KG1 (cell line): ENCODE measurements around the gene PCGF2.
A peak's percentile ranks its signal among the peaks of the same experiment; 100 is the strongest.
"Not testable (repeated sequence)": the region's sequence is repeated elsewhere in the genome, so short reads cannot be mapped to it uniquely, and the experiment has no call there.

ENCODE experiments used
- DNase-seq: peaks from one replicate; lab custom pipeline; 2025; lab: John Stamatoyannopoulos, UW

The PCGF2 gene

DNA sequence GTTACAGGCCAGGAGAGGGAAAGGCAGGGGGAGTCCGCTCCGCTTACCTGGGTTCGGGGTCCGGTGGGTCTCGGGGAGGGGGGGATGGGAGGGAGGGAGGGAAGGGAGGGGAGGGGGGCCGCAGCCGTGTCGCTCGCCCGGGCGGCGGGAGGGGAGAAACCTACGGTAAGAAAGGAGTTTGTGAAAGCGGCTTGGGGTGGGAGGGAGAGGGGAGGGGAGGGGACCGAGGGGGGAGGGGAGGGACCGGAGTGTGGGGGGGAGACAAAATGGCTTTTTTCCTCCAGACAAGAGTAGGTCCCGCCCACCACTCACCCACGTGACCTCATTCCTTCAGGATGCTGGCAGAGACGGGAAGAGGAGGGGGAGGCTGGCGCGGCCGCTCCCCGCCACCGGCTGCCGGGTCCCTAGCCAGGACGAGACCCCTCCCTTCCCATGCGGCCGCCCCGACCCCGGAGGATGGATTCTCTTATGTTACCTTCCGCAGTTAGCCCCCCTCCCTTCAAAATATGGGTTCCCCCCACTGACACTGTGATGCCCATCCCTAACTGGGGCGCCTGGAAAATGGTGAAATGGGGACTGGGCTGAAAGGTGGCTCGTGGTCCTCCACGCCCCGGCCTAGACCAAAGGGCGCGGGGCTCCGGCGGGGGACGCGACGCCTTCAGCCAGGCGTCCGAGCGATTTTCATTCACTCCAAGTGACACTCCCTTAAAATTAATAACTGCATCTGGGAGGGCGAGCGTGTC, at the start of gene PCGF2:
Gene PCGF2 (minus strand): TSS at position 188 of the 743 bp plus-strand sequence. CDS start 7,934 bp downstream, outside the sequence.
- DNase-seq = no peak

DNA sequence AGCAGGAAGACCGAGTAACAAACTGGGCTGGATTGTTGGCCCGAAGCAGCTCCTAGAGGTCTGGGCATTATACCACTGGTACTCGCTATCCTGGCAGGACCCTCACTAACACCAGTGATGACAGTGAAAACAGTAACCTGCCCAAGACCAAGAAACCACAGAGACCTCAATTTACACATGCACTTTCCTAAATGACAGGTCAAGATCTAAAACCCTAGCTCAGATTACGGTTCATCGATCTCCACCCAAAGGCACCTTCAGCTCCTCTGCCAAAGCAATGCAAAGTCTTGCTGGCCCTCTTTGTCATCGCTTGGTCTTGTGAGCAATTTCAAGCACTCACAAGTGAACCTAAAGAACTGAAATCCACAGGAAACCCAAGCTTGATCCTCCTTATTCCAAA, 49.7 kb upstream of the PCGF2 start:
- DNase-seq = no peak

- no peak for DNase-seq
Observed at GRCh38 chr17:38797158-38797490, 49.0 kb upstream of the PCGF2 start.

DNA sequence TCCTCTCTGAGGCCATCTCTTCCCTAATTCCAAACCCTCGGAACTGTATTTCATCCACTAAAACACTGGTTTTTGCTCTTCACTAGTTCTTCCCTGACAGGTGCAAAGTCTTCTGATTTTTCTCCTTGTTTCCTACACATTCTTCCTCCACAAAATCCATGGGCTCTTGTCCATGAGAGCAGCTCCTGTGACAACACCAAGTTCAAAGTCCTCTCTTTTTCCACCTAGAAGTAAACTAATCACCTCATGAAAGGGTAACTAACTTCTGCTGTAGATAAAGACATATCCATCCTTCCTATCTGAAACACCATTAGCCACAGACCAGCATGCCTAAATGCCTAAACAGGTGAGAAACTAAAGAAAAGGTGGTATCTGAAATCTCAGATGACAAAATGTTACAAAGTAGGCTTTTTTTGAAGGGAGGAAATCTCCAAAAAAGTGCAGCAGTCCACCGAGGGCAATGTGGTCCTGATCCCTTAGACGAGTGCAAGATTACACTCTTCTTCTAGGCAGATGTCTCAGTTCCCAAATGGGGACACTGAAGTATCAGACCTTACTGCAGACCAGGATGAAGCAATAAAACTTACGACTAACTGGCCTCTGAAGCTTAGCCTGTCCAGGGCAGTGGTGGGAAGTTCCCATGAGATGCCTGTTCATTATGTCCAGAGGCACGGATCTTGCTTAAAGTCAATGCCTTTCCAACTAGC, 48.5 kb upstream of the PCGF2 start:
- DNase-seq = no peak

- DNase-seq = no peak
Observed at GRCh38 chr17:38794221-38794620, 46.1 kb upstream of the PCGF2 start.

- no peak for DNase-seq
Observed at GRCh38 chr17:38791162-38791561, 43.0 kb upstream of the PCGF2 start.

GRCh38 chr17:38790148-38790707, 42.1 kb upstream of the PCGF2 start:
- DNase-seq = not testable (repeated sequence)

GRCh38 chr17:38789185-38789584, 41.0 kb upstream of the PCGF2 start:
- no peak for DNase-seq

- not testable (repeated sequence) for DNase-seq
Observed at GRCh38 chr17:38787999-38788398, 39.9 kb upstream of the PCGF2 start.

DNA sequence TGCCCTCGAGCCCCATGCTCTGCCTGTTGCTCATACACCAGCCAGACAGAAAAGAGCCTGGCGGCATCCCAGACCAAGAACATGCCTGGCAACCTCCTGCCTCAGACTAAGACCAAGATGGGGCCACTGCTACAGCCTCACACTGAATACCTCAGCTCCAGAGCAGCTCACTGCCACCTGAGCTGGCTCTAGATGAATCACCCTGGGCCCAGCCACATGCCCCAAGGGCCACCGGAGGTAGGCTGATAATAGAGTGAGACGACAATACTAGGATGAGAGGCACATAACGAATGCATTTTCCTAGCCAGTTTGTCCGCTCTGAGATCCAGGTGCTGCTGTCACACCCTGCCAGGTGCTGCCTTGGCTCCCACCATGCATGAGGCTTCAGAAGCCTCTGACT, 38.2 kb upstream of the PCGF2 start:
- no peak for DNase-seq

- no peak for DNase-seq
Observed at GRCh38 chr17:38783227-38783626, 35.1 kb upstream of the PCGF2 start.

- DNase-seq = no peak
Observed at GRCh38 chr17:38779965-38780752, 32.0 kb upstream of the PCGF2 start.

DNA sequence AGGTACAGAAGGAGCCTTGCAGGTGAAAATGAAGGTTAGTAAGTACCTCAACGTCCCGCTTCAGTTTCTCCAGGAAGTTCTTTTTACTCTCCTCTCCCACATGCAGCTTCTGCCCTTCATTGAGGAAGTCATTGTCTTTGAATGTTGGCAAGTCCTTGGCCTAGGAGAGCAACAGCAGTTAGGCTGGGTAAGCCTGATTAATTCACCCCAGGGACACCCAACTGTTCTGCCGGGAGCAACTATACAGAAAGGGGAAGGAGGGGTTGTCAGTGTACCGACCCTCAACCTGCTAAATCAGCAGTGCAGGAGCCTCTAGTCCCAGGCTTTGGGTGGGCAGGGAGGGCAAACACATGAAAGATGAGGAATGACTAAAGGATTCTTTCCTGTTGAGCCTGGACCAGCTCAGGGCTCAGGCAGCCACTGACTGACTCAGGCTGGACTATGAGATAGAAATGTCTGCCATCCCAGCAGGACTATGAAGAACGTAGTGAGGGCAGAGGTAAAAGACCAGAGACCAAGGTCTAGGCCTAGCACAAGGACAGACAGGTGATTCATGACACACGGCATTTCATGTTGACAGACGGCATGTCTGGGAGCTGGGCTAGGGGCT, 29.6 kb upstream of the PCGF2 start:
- no peak for DNase-seq

DNA sequence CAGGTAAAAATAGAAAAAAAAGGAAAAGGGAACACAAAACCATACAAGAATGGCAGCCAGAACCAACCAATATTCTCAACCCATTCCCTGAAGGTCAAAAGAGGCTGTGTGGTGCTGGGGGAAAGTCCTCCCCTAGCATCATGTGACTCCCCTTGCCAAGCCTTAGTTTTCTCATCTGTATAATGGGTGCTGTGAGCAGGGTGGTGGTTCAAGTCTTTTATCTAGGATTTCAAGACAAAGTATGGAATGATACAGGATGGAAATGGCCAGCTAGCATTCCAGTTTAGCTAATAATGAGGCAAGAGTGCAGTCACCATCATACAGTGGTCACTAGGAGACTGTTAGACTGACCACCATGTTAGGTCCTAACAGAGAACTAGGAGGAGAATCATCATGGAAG, 25.1 kb upstream of the PCGF2 start:
- no peak for DNase-seq

GRCh38 chr17:38768417-38768816, 20.3 kb upstream of the PCGF2 start:
- DNase-seq = no peak

- no peak for DNase-seq
Observed at GRCh38 chr17:38766341-38766740, 18.2 kb upstream of the PCGF2 start.

DNA sequence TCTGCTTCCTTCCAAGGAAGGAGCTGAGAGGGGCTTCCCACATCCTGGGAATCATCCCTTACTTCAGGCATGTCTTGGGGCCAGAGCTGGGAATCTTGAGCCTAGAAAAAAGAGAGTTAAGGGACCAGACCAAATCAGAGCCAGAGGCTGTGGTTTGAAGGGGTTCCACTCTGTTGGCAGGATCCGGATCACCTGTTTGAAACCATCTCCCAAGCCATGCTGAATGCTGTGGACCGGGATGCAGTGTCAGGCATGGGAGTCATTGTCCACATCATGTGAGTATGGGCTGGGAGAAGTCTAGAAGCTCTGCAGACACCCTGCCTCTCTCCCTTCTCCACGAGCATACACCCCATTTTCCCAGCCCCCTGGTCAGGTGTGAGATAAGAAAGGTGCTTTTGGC, 14.1 kb upstream of the PCGF2 start:
- DNase-seq = no peak

DNA sequence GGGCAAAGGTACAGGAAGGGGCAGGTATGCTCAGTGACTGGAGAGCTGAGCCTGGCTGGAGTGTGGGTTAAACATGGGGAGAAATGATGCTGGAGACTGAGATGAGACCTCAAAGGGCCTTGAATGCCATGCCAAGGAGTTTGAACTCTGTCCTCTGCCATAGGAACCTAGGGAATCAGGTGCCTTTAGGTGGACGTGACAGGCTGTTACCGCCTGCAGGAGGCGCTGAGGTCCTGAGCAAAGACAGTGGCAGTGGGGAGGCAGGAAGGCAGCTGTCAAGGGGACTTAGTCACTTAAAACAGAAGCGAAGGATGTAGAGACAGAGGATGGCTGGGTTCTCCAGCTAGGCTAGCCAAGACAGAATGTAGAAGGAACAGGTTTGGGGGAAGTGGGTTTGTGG, 13.5 kb upstream of the PCGF2 start:
- DNase-seq = no peak

DNA sequence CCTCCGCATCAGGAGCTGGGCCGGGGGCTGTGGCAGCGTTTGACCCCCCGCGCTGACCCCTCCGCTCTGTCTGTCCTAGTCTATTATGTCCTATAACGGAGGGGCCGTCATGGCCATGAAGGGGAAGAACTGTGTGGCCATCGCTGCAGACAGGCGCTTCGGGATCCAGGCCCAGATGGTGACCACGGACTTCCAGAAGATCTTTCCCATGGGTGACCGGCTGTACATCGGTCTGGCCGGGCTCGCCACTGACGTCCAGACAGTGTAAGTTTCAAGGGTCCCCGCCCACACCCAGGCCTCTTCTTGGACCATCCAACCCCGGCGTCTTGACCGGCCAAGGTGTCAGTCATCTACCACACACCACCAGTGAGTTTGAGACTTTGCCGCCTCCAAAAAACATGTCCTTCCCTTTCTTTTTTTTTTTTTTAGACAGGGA, 5.0 kb upstream of the PCGF2 start:
- no peak for DNase-seq

- DNase-seq = peak; percentile 97
Observed at GRCh38 chr17:38752308-38753070, 4.4 kb upstream of the PCGF2 start, which contains the start of gene PSMB3. Gene PSMB3 (plus strand): TSS chr17:38752741. CDS start chr17:38752827, 86 bp downstream.

DNA sequence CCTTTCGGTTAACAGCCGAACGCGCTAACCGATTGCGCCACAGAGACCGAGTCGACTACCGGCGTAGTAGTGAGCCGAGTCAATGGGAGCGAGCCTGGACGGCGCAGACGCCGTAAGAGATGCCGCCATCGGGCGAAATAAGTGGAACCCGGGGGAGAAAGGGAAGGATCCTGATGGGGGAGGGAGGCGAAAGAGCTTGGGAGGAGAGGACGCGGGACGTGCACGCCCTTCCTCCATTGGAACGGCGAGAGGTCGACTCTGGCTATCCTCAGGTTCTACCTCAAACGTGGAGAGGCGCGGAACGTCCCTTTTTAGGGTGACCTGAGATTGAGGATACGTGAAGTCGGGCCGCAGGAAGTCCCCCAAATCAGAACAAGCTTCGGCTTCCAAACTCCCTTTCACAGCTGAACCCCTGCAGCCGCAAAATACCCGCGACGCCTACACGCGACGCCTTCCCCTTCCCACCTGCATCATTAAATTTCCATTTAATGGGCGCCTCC, 3.7 kb upstream of the PCGF2 start:
- DNase-seq = peak; percentile 84
